H9 (cell line): ENCODE data around the gene ANKRD44. TPM values are rescaled to one million over a fixed set of nuclear protein-coding genes. Genes with fewer than 3 reads are reported as not detected.
A peak's percentile ranks its signal among the peaks of the same experiment; 100 is the strongest.

Source experiments
- DNase-seq: peaks from one replicate; pipeline ENCODE4 v3.0.0-alpha.2; 2017
- H2AFZ ChIP-seq: one replicate; pipeline ENCODE4 v1.6.1; 2013; ENCODE audit warnings: mild to moderate bottlenecking, low read length, control low read depth, moderate library complexity
- H2AK5ac ChIP-seq: 2 replicates; pipeline ENCODE4 v1.6.1; 2013; ENCODE audit warnings: low read length, control low read depth, mixed read lengths; ENCODE audit not compliant: insufficient read length
- H2BK120ac ChIP-seq: one replicate; pipeline ENCODE4 v1.6.1; 2013; ENCODE audit warnings: low read depth, mild to moderate bottlenecking, low read length, control low read depth, inconsistent platforms; ENCODE audit not compliant: poor library complexity, severe bottlenecking
- H2BK12ac ChIP-seq: 2 replicates; pipeline ENCODE4 v1.6.1; 2013; ENCODE audit warnings: low read length, control low read depth, mixed read lengths, low read depth; ENCODE audit not compliant: insufficient read length
- H2BK15ac ChIP-seq: 2 replicates; pipeline ENCODE4 v1.6.1; 2013; ENCODE audit warnings: low read depth, low read length, control low read depth
- H2BK20ac ChIP-seq: one replicate; pipeline ENCODE4 v1.6.1; 2013; ENCODE audit warnings: low read depth, mild to moderate bottlenecking, low read length, control low read depth, inconsistent platforms; ENCODE audit not compliant: poor library complexity, severe bottlenecking
- H2BK5ac ChIP-seq: 2 replicates; pipeline ENCODE4 v1.6.1; 2013; ENCODE audit warnings: low read length, control low read depth, mixed read lengths; ENCODE audit not compliant: insufficient read length
- H3K14ac ChIP-seq: 2 replicates; pipeline ENCODE4 v1.6.1; 2013; ENCODE audit warnings: low read length, control low read depth; ENCODE audit not compliant: insufficient read depth
- H3K18ac ChIP-seq: 2 replicates; pipeline ENCODE4 v1.6.1; 2013; ENCODE audit warnings: low read depth, mild to moderate bottlenecking, mixed read lengths, low read length, control low read depth; ENCODE audit not compliant: insufficient read length
- H3K23ac ChIP-seq: 2 replicates; pipeline ENCODE4 v1.6.1; 2013; ENCODE audit warnings: low read length, control low read depth, mixed read lengths, low read depth; ENCODE audit not compliant: insufficient read length
- H3K23me2 ChIP-seq: 2 replicates; pipeline ENCODE4 v1.6.1; 2013; ENCODE audit warnings: low read depth, mild to moderate bottlenecking, mixed read lengths, low read length, control low read depth; ENCODE audit not compliant: insufficient read length, poor library complexity, severe bottlenecking
- H3K27ac ChIP-seq: 2 replicates; pipeline ENCODE4 v1.5.1; 2013; ENCODE audit warnings: low read length, control low read depth, mixed read lengths, low read depth; ENCODE audit not compliant: insufficient read length
- H3K27me3 ChIP-seq: 2 replicates; pipeline ENCODE4 v1.6.1; 2013; ENCODE audit warnings: low read length, control low read depth, inconsistent platforms; ENCODE audit not compliant: insufficient read depth
- H3K4ac ChIP-seq: 2 replicates; pipeline ENCODE4 v1.6.1; 2013; ENCODE audit warnings: low read depth, mild to moderate bottlenecking, control low read depth, inconsistent platforms, low read length, moderate library complexity
- H3K4me1 ChIP-seq: 2 replicates; pipeline ENCODE4 v1.6.1; 2013; ENCODE audit warnings: low read length, control low read depth, inconsistent platforms; ENCODE audit not compliant: insufficient read depth
- H3K4me2 ChIP-seq: 2 replicates; pipeline ENCODE4 v1.6.1; 2013; ENCODE audit warnings: low read length, control low read depth, mixed read lengths; ENCODE audit not compliant: insufficient read length, insufficient read depth
- H3K56ac ChIP-seq: 2 replicates; pipeline ENCODE4 v1.6.1; 2013; ENCODE audit warnings: low read depth, mild to moderate bottlenecking, mixed read lengths, low read length, control low read depth; ENCODE audit not compliant: insufficient read length
- H3K79me1 ChIP-seq: 2 replicates; pipeline ENCODE4 v1.6.1; 2013; ENCODE audit warnings: low read depth, mild to moderate bottlenecking, moderate library complexity, low read length, control low read depth, inconsistent platforms; ENCODE audit not compliant: insufficient read depth, poor library complexity, severe bottlenecking
- H3K79me2 ChIP-seq: 2 replicates; pipeline ENCODE4 v1.6.1; 2013; ENCODE audit warnings: low read length, control low read depth, inconsistent platforms; ENCODE audit not compliant: insufficient read depth
- H3K9ac ChIP-seq: 2 replicates; pipeline ENCODE4 v1.6.1; 2013; ENCODE audit warnings: low read length, control low read depth, mixed read lengths; ENCODE audit not compliant: insufficient read length; ENCODE audit errors: extremely low read depth
- H3K9me3 ChIP-seq: one replicate; pipeline ENCODE4 v1.6.1; 2013; ENCODE audit warnings: low read depth, low read length, inconsistent platforms; ENCODE audit not compliant: control insufficient read depth
- H3T11ph ChIP-seq: one replicate; pipeline ENCODE4 v1.6.1; 2013; ENCODE audit warnings: mild to moderate bottlenecking, low read length, control low read depth, inconsistent platforms
- H4K20me1 ChIP-seq: one replicate; pipeline ENCODE4 v1.6.1; 2013; ENCODE audit not compliant: control insufficient read depth, insufficient read length, insufficient read depth
- H4K5ac ChIP-seq: 2 replicates; pipeline ENCODE4 v1.6.1; 2013; ENCODE audit warnings: low read depth, mild to moderate bottlenecking, mixed read lengths, low read length, control low read depth; ENCODE audit not compliant: insufficient read length
- H4K8ac ChIP-seq: replicated peaks from 2 replicates; pipeline ENCODE4 v1.6.1; 2013; ENCODE audit warnings: low read length, control low read depth, mixed read lengths, low read depth; ENCODE audit not compliant: insufficient read length
- H4K91ac ChIP-seq: 2 replicates; pipeline ENCODE4 v1.6.1; 2013; ENCODE audit warnings: low read depth, mild to moderate bottlenecking, moderate library complexity, mixed read lengths, low read length, control low read depth; ENCODE audit not compliant: insufficient read length
- H3K27ac Mint-ChIP-seq, 3 experiments: 2 replicates in 2 of 3; 3 replicates in 1 of 3; pipeline ENCODE4 v1.8.0; 2020 to 2021; ENCODE audit warnings: mixed read lengths in 3 of 3, mild to moderate bottlenecking in 1 of 3, moderate library complexity in 1 of 3
- H3K27me3 Mint-ChIP-seq: 2 replicates; pipeline ENCODE4 v1.8.0; 2021; ENCODE audit warnings: low read depth, mild to moderate bottlenecking, moderate library complexity, mixed read lengths
- H3K36me3 Mint-ChIP-seq, 3 experiments: 2 replicates in 2 of 3; 3 replicates in 1 of 3; pipeline ENCODE4 v1.8.0; 2020 to 2021; ENCODE audit warnings: low read depth in 3 of 3, mixed read lengths in 3 of 3; ENCODE audit not compliant: insufficient read depth in 1 of 3
- H3K4me1 Mint-ChIP-seq, 2 experiments: 2 replicates each; pipeline ENCODE4 v1.8.0; 2020; ENCODE audit warnings: mixed read lengths in 2 of 2
- H3K4me3 Mint-ChIP-seq, 2 experiments: 2 replicates in 1 of 2; 3 replicates in 1 of 2; pipeline ENCODE4 v1.8.0; 2020 to 2021; ENCODE audit warnings: mild to moderate bottlenecking in 2 of 2, mixed read lengths in 2 of 2, moderate library complexity in 1 of 2
- H3K9me3 Mint-ChIP-seq, 2 experiments: 2 replicates in 1 of 2; 3 replicates in 1 of 2; pipeline ENCODE4 v1.8.0; 2020; ENCODE audit warnings: mild to moderate bottlenecking in 2 of 2, mixed read lengths in 2 of 2, moderate library complexity in 1 of 2
- total RNA-seq: library from RNA; stranded (reverse); gene quantifications from 2 replicates; pipeline ENCODE4 v1.2.1, GENCODE V29; 2021
- TF ChIP-seq, protein P1 (sequence below): fragments of 200-600 bp; sonication (generic); conservative IDR thresholded peaks from 3 replicates; pipeline ENCODE4 v1.8.0; 2021; ENCODE audit warnings: antibody characterized with exemption, mild to moderate bottlenecking

The ANKRD44 gene
- total RNA-seq, 1 experiment from 2014 or later: 1.9 TPM

- H4K5ac ChIP-seq: no peak overlapping the region
- Mint-ChIP-seq H3K27ac (peak overlapping the region in 1 of 3 experiments; percentile 23; a peak in 1 of 7 replicates), H3K4me1 (peaks cover 2 to 5% of the 10 kb centered on the region in 2 experiments; a peak in 1 of 4 replicates), H3K27me3 (no peaks in the 10 kb centered on the region; the same call in 1 of the 2 replicates), H3K4me3 (no peak overlapping the region), H3K9me3 (no peaks in the 10 kb centered on the region), H3K36me3 (no peaks in the 10 kb centered on the region)
- H4K91ac ChIP-seq: no peak overlapping the region
- H3K9ac ChIP-seq: no peak overlapping the region
- H3K9me3 ChIP-seq: no peaks in the 10 kb centered on the region
- no peak overlapping the region for H3K4ac ChIP-seq
- no peak overlapping the region for H2BK12ac ChIP-seq
- H2AK5ac ChIP-seq: no peak overlapping the region
- no peaks in the 10 kb centered on the region for H3K23me2 ChIP-seq
- H2BK5ac ChIP-seq: no peak overlapping the region
- no peaks in the 10 kb centered on the region for H4K20me1 ChIP-seq
- no peak overlapping the region for H3K14ac ChIP-seq
- H2AFZ ChIP-seq: no peak overlapping the region
- H2BK15ac ChIP-seq: no peak overlapping the region
- no peaks in the 10 kb centered on the region for H3K4me1 ChIP-seq
- no peak overlapping the region for H2BK20ac ChIP-seq
- no peak overlapping the region for H3K27ac ChIP-seq
- DNase-seq: no peak
- no peak overlapping the region for H3K4me2 ChIP-seq
- no peak overlapping the region for H2BK120ac ChIP-seq
- H3T11ph ChIP-seq: no peak overlapping the region
- H3K79me1 ChIP-seq: no peaks in the 10 kb centered on the region
- H4K8ac ChIP-seq: no peak overlapping the region
- no peaks in the 10 kb centered on the region for H3K27me3 ChIP-seq
- no peak overlapping the region for H3K23ac ChIP-seq
- no peaks in the 10 kb centered on the region for H3K79me2 ChIP-seq
- TF ChIP-seq, protein P1, sequence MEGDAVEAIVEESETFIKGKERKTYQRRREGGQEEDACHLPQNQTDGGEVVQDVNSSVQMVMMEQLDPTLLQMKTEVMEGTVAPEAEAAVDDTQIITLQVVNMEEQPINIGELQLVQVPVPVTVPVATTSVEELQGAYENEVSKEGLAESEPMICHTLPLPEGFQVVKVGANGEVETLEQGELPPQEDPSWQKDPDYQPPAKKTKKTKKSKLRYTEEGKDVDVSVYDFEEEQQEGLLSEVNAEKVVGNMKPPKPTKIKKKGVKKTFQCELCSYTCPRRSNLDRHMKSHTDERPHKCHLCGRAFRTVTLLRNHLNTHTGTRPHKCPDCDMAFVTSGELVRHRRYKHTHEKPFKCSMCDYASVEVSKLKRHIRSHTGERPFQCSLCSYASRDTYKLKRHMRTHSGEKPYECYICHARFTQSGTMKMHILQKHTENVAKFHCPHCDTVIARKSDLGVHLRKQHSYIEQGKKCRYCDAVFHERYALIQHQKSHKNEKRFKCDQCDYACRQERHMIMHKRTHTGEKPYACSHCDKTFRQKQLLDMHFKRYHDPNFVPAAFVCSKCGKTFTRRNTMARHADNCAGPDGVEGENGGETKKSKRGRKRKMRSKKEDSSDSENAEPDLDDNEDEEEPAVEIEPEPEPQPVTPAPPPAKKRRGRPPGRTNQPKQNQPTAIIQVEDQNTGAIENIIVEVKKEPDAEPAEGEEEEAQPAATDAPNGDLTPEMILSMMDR: no peak
- no peak overlapping the region for H3K18ac ChIP-seq
- H3K56ac ChIP-seq: no peak overlapping the region
Measured at GRCh38 chr2:197269815-197270214, 40.8 kb downstream of the ANKRD44 start.
